Mucosa of rectum (tissue), 2 donors: ENCODE measurements around the gene RACGAP1.

Source experiments
- H3K27ac ChIP-seq, 2 donors: one replicate each; pipeline ENCODE4 v1.7.0; 2013; ENCODE audit warnings: inconsistent platforms in 2 of 2, low read depth in 2 of 2, low read length in 2 of 2
- H3K27me3 ChIP-seq, 2 donors: one replicate each; pipeline ENCODE4 v1.7.0; 2013; ENCODE audit warnings: low read length in 2 of 2; ENCODE audit not compliant: control insufficient read depth in 2 of 2, insufficient read depth in 2 of 2
- H3K36me3 ChIP-seq, 2 donors: one replicate each; pipeline ENCODE4 v1.7.0; 2013; ENCODE audit warnings: low read length in 2 of 2; ENCODE audit not compliant: control insufficient read depth in 2 of 2, insufficient read depth in 2 of 2
- H3K4me1 ChIP-seq, 2 donors: one replicate each; pipeline ENCODE4 v1.7.0; 2013; ENCODE audit warnings: low read length in 2 of 2, mild to moderate bottlenecking in 1 of 2; ENCODE audit not compliant: control insufficient read depth in 2 of 2, insufficient read depth in 2 of 2
- H3K4me3 ChIP-seq, 2 donors: one replicate each; pipeline ENCODE4 v1.7.0; 2013; ENCODE audit warnings: low read length in 2 of 2
- H3K9ac ChIP-seq, 2 donors: one replicate each; pipeline ENCODE4 v1.7.0; 2013; ENCODE audit warnings: low read length in 2 of 2, low read depth in 1 of 2, mild to moderate bottlenecking in 1 of 2
- H3K9me3 ChIP-seq, 2 donors: one replicate each; pipeline ENCODE4 v1.7.0; 2013; ENCODE audit warnings: low read length in 2 of 2; ENCODE audit not compliant: control insufficient read depth in 2 of 2
- donor health status: healthy.
- donor health status: Normal muscosa, but diverticular disease.

RACGAP1 gene

DNA sequence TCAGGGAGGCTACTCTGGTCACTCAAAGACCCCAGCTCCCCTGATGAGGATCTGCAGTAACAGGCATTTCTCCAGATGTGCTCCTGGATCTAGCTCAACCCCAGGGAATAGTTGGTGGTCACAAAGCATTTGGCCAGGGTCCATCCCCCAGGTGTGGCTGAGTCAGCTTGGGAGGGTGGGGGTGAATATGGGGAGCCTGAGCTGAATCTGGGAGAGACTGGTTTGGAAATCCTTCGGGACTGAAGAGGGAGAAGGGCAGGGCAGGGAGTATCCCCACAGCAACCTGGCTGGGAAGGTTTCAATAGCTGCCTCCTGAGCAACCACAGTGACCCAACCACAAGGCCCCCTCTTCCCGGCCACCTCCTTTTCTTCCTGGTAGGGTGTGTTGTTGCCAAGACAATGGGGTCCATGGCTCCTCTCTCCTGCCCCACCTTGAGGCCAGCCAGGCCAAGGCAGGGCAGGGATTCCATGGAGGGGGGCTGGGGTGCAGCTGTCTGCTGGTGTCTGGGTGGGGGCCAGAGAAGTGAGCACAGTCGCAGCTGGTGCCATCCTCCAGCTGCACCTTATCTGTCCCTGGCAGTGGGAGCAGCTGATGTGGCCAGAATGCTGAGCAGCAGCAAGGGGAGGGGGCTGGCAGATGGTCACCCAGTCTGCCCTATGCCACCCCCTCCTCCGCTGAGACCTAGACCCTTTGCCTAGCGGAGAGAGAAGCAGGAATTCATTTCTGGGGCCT lies 37.6 kb upstream of the RACGAP1 start:
- H3K9me3 ChIP-seq: no peaks in the 10 kb centered on the region
- no peaks in the 10 kb centered on the region for H3K27me3 ChIP-seq
- H3K4me1 ChIP-seq: no peaks in the 10 kb centered on the region
- H3K4me3 ChIP-seq: no peak overlapping the region
- no peak overlapping the region for H3K27ac ChIP-seq
- no peak overlapping the region for H3K9ac ChIP-seq
- no peaks in the 10 kb centered on the region for H3K36me3 ChIP-seq

DNA sequence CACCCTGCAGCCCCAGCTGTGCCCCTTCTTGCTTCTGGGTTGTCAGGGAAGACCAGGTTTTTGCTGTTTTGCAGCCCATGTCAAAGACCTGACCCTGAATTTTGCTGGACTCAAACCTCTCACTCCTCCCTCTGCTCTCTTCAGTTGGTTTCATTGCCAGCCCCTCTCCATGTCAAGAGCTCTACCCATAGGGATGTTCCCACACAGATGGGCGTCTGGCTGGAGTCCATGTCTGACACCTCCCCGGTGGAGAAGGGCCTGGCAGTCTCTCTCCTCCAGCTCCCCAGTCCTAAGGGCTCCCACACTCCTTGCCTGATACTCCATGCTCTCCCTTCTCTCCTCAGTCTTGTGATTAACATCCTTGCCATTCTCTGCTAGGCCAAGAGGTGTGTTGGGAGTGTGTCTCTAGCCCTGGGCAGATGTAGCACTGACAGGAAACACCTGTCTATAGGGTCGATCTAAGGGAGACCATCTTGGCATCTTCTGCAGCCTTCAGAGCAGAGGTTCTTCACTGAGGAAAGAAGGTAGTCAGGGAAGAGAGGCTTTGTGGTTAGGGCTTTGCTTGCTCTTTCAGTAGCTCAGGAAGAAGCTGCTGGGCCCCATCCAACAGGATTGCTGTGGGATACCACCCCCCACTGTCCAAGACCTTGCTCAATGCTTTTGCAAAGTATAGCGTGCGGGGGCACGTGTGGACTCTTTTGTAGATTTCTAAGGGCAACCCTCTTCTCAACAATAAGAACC lies 36.8 kb upstream of the RACGAP1 start:
- Histone ChIP-seq H3K9ac (no peak overlapping the region), H3K27ac (no peak overlapping the region), H3K4me1 (peaks cover under 1 to 1% of the 10 kb centered on the region in 2 donors), H3K9me3 (no peaks in the 10 kb centered on the region), H3K27me3 (peaks cover 0 to 1% of the 10 kb centered on the region in 2 donors), H3K36me3 (no peaks in the 10 kb centered on the region), H3K4me3 (no peak overlapping the region)

DNA sequence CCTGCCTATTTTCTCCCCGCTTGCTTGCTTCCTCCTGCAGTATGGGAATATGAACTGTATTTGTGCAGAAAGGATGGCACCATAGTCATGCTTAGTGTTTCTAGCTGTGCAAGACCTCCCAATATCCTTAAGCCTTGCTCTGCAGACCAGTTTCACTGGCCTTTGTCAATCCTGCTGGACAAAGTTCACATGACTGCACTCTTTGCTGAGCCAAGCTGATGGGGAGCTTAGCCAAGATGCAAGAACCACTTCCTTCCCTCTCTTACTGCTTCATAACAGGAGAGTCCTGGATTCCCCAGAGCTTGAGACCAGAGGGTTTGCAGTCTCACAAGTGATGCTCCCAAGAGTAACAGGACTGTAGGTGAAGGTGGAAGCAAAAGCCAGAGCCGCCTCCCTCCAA lies 35.9 kb upstream of the RACGAP1 start:
- peaks cover 3 to 9% of the 10 kb centered on the region in 2 donors for H3K4me1 ChIP-seq
- no peak overlapping the region for H3K4me3 ChIP-seq
- no peak overlapping the region for H3K27ac ChIP-seq
- H3K9ac ChIP-seq: no peak overlapping the region
- H3K27me3 ChIP-seq: peaks cover 8 to 11% of the 10 kb centered on the region in 2 donors
- no peaks in the 10 kb centered on the region for H3K9me3 ChIP-seq
- no peaks in the 10 kb centered on the region for H3K36me3 ChIP-seq

DNA sequence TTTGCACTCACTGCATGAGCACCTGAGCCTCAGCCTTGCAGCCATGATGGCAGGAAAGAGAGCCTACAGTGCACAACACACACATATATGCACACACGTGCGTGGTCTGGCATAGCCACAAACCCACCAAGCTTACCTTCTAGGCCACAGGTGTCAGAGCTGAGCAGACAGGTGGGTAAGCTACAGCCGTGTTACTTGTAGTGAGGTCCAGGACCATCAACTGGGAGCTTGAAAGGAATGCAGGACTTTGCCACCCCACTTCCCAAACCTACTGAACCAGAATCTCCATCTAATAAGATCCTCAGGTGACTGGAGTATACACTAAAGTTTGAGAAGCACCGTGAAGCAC lies 34.8 kb upstream of the RACGAP1 start:
- peaks cover 6 to 12% of the 10 kb centered on the region in 2 donors for H3K4me1 ChIP-seq
- H3K4me3 ChIP-seq: no peak overlapping the region
- no peaks in the 10 kb centered on the region for H3K9me3 ChIP-seq
- peaks cover 8 to 14% of the 10 kb centered on the region in 2 donors for H3K27me3 ChIP-seq
- no peak overlapping the region for H3K27ac ChIP-seq
- H3K9ac ChIP-seq: no peak overlapping the region
- H3K36me3 ChIP-seq: no peaks in the 10 kb centered on the region

DNA sequence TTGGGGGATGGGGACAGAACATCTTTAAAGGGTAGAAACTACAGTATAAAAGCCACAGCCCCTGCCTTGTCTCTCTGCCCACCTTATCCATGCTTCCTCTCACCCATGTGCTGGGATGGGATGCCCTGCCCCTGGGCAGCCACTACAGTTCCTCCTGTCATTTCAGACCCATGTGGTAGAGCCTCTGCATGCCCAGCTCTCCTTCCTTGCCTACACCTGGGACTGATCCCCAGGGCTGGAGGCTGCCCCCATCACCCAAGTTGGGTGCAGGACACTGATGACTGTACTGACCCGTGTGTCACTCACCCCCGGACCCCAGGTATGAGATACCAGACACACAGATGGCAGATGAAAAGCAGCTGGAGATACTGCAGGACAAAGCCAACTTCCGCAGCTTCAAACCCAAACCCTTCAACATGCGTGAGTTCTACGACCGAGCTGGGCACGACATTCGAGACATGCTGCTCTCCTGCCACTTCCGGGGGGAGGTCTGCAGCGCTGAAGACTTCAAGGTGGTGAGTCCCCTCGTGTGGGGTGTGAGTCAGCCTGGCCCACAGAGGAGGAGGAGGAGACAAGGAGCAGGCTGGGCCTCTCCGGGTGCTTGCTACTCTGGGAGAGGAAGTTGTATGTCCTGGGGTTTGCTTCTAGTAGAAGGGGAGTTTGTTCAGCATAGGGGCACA lies 34.3 kb upstream of the RACGAP1 start:
- Histone ChIP-seq H3K27me3 (peaks cover 8 to 14% of the 10 kb centered on the region in 2 donors), H3K9ac (no peak overlapping the region), H3K4me1 (peaks cover 6 to 12% of the 10 kb centered on the region in 2 donors), H3K27ac (no peak overlapping the region), H3K36me3 (no peaks in the 10 kb centered on the region), H3K4me3 (no peak overlapping the region), H3K9me3 (no peaks in the 10 kb centered on the region)

DNA sequence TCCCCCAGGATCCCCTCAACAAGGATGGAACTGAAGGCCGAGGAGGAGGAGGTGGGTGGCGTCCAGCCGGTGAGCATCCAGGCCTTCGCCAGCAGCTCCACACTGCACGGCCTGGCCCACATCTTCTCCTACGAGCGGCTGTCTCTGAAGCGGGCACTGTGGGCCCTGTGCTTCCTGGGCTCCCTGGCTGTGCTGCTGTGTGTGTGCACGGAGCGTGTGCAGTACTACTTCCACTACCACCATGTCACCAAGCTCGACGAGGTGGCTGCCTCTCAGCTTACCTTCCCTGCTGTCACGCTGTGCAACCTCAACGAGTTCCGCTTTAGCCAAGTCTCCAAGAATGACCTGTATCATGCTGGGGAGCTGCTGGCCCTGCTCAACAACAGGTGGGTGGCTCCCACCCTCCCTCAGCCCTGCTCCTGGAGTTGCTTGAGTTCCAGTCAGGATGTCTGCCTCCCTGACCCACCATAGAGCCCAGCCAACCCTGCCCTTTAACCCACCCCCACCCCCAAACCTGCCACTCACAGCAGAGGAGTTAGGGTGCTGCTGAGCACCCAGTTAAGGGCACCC lies 33.5 kb upstream of the RACGAP1 start:
- Histone ChIP-seq H3K27me3 (peaks cover 8 to 14% of the 10 kb centered on the region in 2 donors), H3K4me3 (no peak overlapping the region), H3K9me3 (no peaks in the 10 kb centered on the region), H3K9ac (no peak overlapping the region), H3K36me3 (no peaks in the 10 kb centered on the region), H3K4me1 (peaks cover 6 to 12% of the 10 kb centered on the region in 2 donors), H3K27ac (no peak overlapping the region)

DNA sequence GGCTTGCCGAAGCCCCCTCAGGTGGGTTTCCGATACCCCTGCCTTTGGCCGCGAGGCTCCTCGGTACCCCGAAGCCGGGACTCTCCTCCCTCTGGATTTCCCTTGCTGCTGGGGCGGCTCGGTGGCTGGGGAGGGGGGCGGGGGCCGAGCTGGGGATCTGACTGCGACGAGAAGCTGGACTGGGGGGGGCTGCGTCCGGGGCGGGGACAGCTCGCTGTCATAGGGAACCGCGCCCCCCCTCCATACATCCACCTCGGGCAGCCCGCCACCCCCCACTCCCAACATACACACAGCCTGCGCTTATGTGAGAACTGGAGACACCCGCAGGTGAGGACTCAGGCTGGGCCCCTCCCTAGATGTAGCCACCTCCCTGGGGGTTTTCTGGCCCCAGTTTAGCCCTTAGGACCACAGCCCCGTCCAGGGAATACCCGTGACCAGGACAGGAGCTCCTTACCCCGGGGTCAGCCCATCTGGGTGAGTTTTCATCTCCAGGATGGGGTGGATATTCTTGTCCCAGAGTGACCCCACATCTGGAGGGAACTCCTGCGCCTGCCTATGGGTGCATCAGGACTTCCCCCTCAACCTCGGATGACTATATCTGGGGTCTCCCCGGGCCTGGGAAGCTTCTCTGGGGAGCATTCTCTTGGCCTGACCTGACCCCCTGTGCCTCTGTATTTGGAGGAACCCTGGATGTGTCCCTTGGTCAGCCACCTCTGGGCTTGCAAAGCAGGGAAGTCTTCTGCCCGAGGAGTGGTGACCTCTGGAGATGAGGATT lies 32.8 kb upstream of the RACGAP1 start:
- Histone ChIP-seq H3K27me3 (peaks cover 8 to 14% of the 10 kb centered on the region in 2 donors), H3K4me1 (peaks cover 6 to 12% of the 10 kb centered on the region in 2 donors), H3K9me3 (no peaks in the 10 kb centered on the region), H3K36me3 (no peaks in the 10 kb centered on the region), H3K27ac (no peak overlapping the region), H3K9ac (no peak overlapping the region), H3K4me3 (peak overlapping the region in 1 of 2 donors; percentile 76)

DNA sequence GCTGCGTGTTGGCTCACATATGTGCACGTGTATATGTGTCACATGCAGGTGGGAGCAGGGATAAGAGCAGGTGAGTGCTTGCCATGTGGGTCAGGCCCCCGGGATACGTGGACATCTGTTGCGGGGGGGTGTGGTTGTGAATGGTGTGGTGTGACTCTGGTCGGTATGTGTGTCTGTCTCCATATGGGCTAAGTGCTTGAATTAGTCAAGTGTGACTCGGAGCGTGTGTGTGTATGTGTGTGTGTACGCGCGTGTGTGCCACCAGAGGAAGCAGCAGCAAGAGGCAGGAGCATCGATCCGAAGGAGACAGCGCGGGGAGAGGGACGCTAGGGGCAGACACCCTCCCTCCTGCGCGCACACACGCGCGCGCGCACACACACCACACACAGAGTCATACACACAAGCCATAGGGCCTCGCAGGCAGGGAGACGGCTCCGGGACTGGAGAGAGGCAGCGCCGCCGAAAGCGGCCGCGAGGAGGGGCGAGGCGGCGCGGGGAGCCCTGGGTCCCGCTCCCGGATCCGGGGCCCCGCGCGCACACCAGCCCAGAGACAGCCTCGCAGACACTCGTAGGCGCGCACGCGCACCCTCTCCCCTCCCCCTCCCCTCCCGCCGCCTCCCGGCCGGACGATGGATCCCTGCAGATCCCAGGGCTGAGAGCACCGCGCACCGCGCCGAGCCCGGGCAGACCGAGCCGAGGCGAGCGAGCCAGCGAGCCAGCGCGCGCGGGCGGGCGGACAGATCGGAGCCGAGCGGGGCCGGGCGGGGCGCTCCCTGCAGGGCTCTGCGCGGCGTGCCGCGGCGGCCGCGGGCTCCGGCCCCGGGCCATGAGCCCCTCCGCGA lies 31.9 kb upstream of the RACGAP1 start, which contains the start of gene ASIC1:
Gene ASIC1 (plus strand): TSS at position 597 of the 842 bp plus-strand sequence. CDS start 1,171 bp downstream, outside the sequence.
- Histone ChIP-seq H3K27me3 (peaks cover 12 to 14% of the 10 kb centered on the region in 2 donors), H3K36me3 (no peaks in the 10 kb centered on the region), H3K9me3 (no peaks in the 10 kb centered on the region), H3K9ac (peak within 1 kb of the TSS in 1 of 2 donors; percentile 14), H3K27ac (no peak within 1 kb of the TSS), H3K4me3 (peak within 1 kb of the TSS; percentile 72 to 76), H3K4me1 (peaks cover 6 to 12% of the 10 kb centered on the region in 2 donors)

DNA sequence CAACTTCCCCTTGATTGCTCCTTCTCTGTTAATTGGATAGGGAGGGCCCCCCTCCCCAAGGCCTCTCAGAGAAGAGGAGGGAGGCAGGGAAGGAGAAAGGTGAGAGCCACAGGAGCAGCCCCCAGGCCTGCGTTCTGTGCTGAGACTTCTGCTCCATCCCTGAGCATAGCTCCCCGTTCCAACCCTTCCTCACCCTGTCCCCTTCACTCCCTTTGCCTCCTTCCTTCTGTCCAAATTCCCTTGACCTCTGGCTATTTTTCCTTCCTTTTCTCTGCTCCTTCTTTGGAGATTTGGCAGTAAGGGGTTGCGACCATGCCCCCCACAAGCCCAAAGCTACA lies 31.3 kb upstream of the RACGAP1 start:
- no peak overlapping the region for H3K27ac ChIP-seq
- peaks cover 12 to 14% of the 10 kb centered on the region in 2 donors for H3K27me3 ChIP-seq
- H3K36me3 ChIP-seq: no peaks in the 10 kb centered on the region
- peak overlapping the region in 1 of 2 donors; percentile 76 for H3K4me3 ChIP-seq
- H3K9ac ChIP-seq: peak overlapping the region in 1 of 2 donors; percentile 14
- H3K9me3 ChIP-seq: no peaks in the 10 kb centered on the region
- H3K4me1 ChIP-seq: peaks cover 6 to 12% of the 10 kb centered on the region in 2 donors
